CD14-positive monocyte (primary cell): Measurements from ENCODE around the gene AKAP12. TPM values are rescaled to one million over a fixed set of nuclear protein-coding genes. Genes with fewer than 3 reads are reported as not detected.

ENCODE experiments used
- DNase-seq, 3 donors: peaks; one replicate each; pipeline ENCODE4 v3.0.0-alpha.2; 2011 to 2022
- H2AFZ ChIP-seq: 2 replicates; pipeline ENCODE4 v1.6.0; 2012; ENCODE audit warnings: mild to moderate bottlenecking, low read depth, low read length, inconsistent platforms; ENCODE audit not compliant: insufficient read depth, poor library complexity, severe bottlenecking
- H3K27ac ChIP-seq, 2 donors: 1 replicate in 1 of 2; 2 replicates in 1 of 2; pipeline ENCODE4 v1.5.1; 2012 to 2013; ENCODE audit warnings: low read length in 2 of 2, control low read depth in 1 of 2, inconsistent platforms in 1 of 2, low read depth in 1 of 2, mild to moderate bottlenecking in 1 of 2
- H3K27me3 ChIP-seq, 2 donors: one replicate each; pipeline versions ENCODE4 v1.6.0 to v1.6.1; 2011 to 2013; ENCODE audit warnings: low read length in 2 of 2; ENCODE audit not compliant: control insufficient read depth in 2 of 2, insufficient read depth in 2 of 2
- H3K36me3 ChIP-seq, 2 donors: replicated peaks in 1 of 2; 1 replicate in 1 of 2; 2 replicates in 1 of 2; pipeline versions ENCODE4 v1.5.1 to v1.6.1; 2012 to 2013; ENCODE audit warnings: low read length in 2 of 2, control low read depth in 1 of 2, inconsistent platforms in 1 of 2, mild to moderate bottlenecking in 1 of 2; ENCODE audit not compliant: insufficient read depth in 2 of 2, control insufficient read depth in 1 of 2
- H3K4me1 ChIP-seq, 2 donors: 1 replicate in 1 of 2; 2 replicates in 1 of 2; pipeline versions ENCODE4 v1.5.1 to v1.6.1; 2012 to 2013; ENCODE audit warnings: low read length in 2 of 2, control low read depth in 1 of 2, inconsistent platforms in 1 of 2, mild to moderate bottlenecking in 1 of 2, moderate library complexity in 1 of 2; ENCODE audit not compliant: insufficient read depth in 2 of 2, control insufficient read depth in 1 of 2
- H3K4me2 ChIP-seq: replicated peaks from 2 replicates; pipeline ENCODE3; 2012; ENCODE audit warnings: low read length, moderate library complexity, mild to moderate bottlenecking; ENCODE audit not compliant: poor library complexity, severe bottlenecking; ENCODE audit errors: extremely low read depth
- H3K4me3 ChIP-seq, 3 experiments: fragments of 200-600 bp in 1 of 3; sonication (generic) in 1 of 3; replicated peaks in 1 of 3; 1 replicate in 2 of 3; 2 replicates in 1 of 3; pipeline ENCODE4 v1.5.1; 2011 to 2013; ENCODE audit warnings: low read length in 3 of 3, mild to moderate bottlenecking in 3 of 3, control low read depth in 2 of 3, low read depth in 2 of 3, inconsistent platforms in 1 of 3, moderate library complexity in 1 of 3
- H3K79me2 ChIP-seq: 2 replicates; pipeline ENCODE4 v1.6.0; 2012; ENCODE audit warnings: mild to moderate bottlenecking, control low read depth, inconsistent platforms, low read length, moderate library complexity; ENCODE audit not compliant: insufficient read depth
- H3K9ac ChIP-seq: 2 replicates; pipeline ENCODE4 v1.6.0; 2017; ENCODE audit warnings: low read length, mild to moderate bottlenecking; ENCODE audit not compliant: insufficient read depth, poor library complexity, severe bottlenecking
- H3K9me3 ChIP-seq, 2 donors: replicated peaks in 1 of 2; 1 replicate in 1 of 2; 2 replicates in 1 of 2; pipeline versions ENCODE4 v1.5.1 to v1.6.1; 2012 to 2013; ENCODE audit warnings: low read length in 2 of 2, control low read depth in 1 of 2; ENCODE audit not compliant: control insufficient read depth in 1 of 2, insufficient read depth in 1 of 2
- H4K20me1 ChIP-seq: 2 replicates; pipeline ENCODE4 v1.6.0; 2012; ENCODE audit warnings: mild to moderate bottlenecking, low read length, control low read depth, moderate library complexity; ENCODE audit not compliant: insufficient read depth
- H3K27ac Mint-ChIP-seq, 7 donors: one replicate each; pipeline ENCODE4 v1.8.0; 2020; ENCODE audit warnings: mild to moderate bottlenecking in 7 of 7, mixed read lengths in 7 of 7, moderate library complexity in 6 of 7, inconsistent platforms in 2 of 7
- H3K27me3 Mint-ChIP-seq, 3 donors: one replicate each; pipeline ENCODE4 v1.8.0; 2021 to 2022; ENCODE audit warnings: low read depth in 3 of 3, mild to moderate bottlenecking in 3 of 3, mixed read lengths in 3 of 3, moderate library complexity in 3 of 3, inconsistent platforms in 1 of 3
- H3K36me3 Mint-ChIP-seq, 2 donors: one replicate each; pipeline ENCODE4 v1.8.0; 2020; ENCODE audit warnings: mixed read lengths in 2 of 2, inconsistent platforms in 1 of 2, mild to moderate bottlenecking in 1 of 2
- H3K4me1 Mint-ChIP-seq: one replicate; pipeline ENCODE4 v1.8.0; 2020; ENCODE audit warnings: mild to moderate bottlenecking, mixed read lengths
- H3K4me3 Mint-ChIP-seq, 2 donors: one replicate each; pipeline ENCODE4 v1.8.0; 2020; ENCODE audit warnings: mild to moderate bottlenecking in 2 of 2, mixed read lengths in 2 of 2, moderate library complexity in 1 of 2
- H3K9me3 Mint-ChIP-seq, 7 donors: one replicate each; pipeline ENCODE4 v1.8.0; 2020 to 2022; ENCODE audit warnings: mixed read lengths in 7 of 7, mild to moderate bottlenecking in 6 of 7, moderate library complexity in 6 of 7, inconsistent platforms in 2 of 7
- WGBS: methylation state at CpG from one replicate; pipeline ENCODE4 v1.1.5; 2013; ENCODE audit warnings: missing lambda C conversion rate; ENCODE audit not compliant: insufficient coverage; 5-methylcytosine and 5-hydroxymethylcytosine counted together
- intact Hi-C, 2 donors: fragments of 100-400 bp; cut with micrococcal nuclease; formaldehyde crosslinking; loops; one replicate each; pipeline versions ENCODE4 v1.15.0 to v1.15.1; 2023
- polyA plus RNA-seq, 3 donors: library from polyadenylated mRNA; depleted of rRNA in 1 of 3; unstranded in 2 of 3; stranded (reverse) in 1 of 3; fragments of 300-500 nt in 2 of 3; fragments of >200 nt in 1 of 3; fragmentation: Illumina TruSeq in 2 of 3; gene quantifications; 1 replicate in 2 of 3; 2 replicates in 1 of 3; pipeline ENCODE4 v1.2.3, GENCODE V29; 2012 to 2021
- TF ChIP-seq, protein P1 (sequence below): fragments of 200-600 bp; IDR thresholded peaks from one replicate; pipeline ENCODE4 v1.8.0; 2022; ENCODE audit warnings: antibody characterized with exemption, mild to moderate bottlenecking

AKAP12 gene
- polyA plus RNA-seq, 3 donors: 0.01 TPM; not detected in 2

DNA sequence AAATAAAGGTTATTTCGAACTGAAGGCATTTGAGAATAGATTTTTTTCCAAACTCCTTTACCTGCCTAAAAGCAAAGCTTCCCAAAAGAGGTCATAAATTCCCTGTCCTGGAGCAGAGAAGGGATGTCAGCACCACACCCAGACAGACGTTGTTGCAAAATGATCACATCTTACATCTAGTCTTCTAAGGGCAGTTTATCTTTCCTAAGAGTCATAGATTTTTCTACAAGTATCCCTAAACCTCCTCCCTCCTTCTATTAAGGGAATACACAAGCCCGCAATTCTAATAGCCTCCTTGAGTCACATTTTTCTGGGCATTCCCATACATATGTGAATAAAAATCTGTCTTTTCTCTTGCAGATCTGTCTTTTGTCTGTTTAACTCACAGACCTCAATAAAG lies 20.6 kb upstream of the AKAP12 start:
- H3K4me3 ChIP-seq: no peak overlapping the region
- H3K27me3 Mint-ChIP-seq: peaks cover 1 to 6% (median 5%) of the 10 kb centered on the region in 3 donors
- no peaks in the 10 kb centered on the region for H3K4me1 ChIP-seq
- no peak overlapping the region for H3K27ac Mint-ChIP-seq
- H3K27me3 ChIP-seq: no peaks in the 10 kb centered on the region
- no peak for DNase-seq
- H2AFZ ChIP-seq: no peak overlapping the region
- H3K9me3 ChIP-seq: no peaks in the 10 kb centered on the region
- no peak overlapping the region for H3K27ac ChIP-seq
- H3K9me3 Mint-ChIP-seq: peaks cover 0 to 3% (median 0%) of the 10 kb centered on the region in 7 donors
- H3K79me2 ChIP-seq: no peaks in the 10 kb centered on the region
- H3K36me3 Mint-ChIP-seq: no peaks in the 10 kb centered on the region
- H4K20me1 ChIP-seq: no peaks in the 10 kb centered on the region
- H3K4me3 Mint-ChIP-seq: no peak overlapping the region
- no peaks in the 10 kb centered on the region for H3K4me1 Mint-ChIP-seq
- H3K4me2 ChIP-seq: no peak overlapping the region
- no CpG with 5 or more reads among the region's 3 CpGs for WGBS
- no peak overlapping the region for H3K9ac ChIP-seq
- no peaks in the 10 kb centered on the region for H3K36me3 ChIP-seq
- TF ChIP-seq, protein P1, sequence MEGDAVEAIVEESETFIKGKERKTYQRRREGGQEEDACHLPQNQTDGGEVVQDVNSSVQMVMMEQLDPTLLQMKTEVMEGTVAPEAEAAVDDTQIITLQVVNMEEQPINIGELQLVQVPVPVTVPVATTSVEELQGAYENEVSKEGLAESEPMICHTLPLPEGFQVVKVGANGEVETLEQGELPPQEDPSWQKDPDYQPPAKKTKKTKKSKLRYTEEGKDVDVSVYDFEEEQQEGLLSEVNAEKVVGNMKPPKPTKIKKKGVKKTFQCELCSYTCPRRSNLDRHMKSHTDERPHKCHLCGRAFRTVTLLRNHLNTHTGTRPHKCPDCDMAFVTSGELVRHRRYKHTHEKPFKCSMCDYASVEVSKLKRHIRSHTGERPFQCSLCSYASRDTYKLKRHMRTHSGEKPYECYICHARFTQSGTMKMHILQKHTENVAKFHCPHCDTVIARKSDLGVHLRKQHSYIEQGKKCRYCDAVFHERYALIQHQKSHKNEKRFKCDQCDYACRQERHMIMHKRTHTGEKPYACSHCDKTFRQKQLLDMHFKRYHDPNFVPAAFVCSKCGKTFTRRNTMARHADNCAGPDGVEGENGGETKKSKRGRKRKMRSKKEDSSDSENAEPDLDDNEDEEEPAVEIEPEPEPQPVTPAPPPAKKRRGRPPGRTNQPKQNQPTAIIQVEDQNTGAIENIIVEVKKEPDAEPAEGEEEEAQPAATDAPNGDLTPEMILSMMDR: no peak
- intact Hi-C loops: no loop called here

DNA sequence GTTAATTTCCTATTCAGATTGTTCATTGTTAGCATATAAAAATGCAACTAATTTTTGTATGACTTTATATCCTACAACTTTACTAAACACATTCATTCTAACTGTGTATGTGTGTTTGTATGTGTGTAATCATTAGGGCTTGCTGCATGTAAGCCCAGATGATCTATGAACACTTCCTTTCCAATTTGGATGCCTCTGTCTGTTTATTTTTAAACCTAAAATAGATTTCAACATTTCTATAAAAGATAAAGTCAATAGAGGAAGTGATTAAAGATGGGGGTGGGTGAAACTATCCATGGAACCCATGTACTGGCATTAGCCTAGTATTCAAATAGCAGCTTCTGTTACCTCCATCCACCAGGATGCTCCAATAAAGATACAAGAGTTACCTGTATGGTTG lies 15.7 kb upstream of the AKAP12 start:
- Mint-ChIP-seq H3K36me3 (no peaks in the 10 kb centered on the region), H3K27ac (no peak overlapping the region), H3K27me3 (peaks cover 0 to 5% (median 1%) of the 10 kb centered on the region in 3 donors), H3K4me1 (no peaks in the 10 kb centered on the region), H3K4me3 (no peak overlapping the region), H3K9me3 (peaks cover 0 to 6% (median 0%) of the 10 kb centered on the region in 7 donors)
- Histone ChIP-seq H3K9ac (no peak overlapping the region), H3K36me3 (no peaks in the 10 kb centered on the region), H3K79me2 (no peaks in the 10 kb centered on the region), H4K20me1 (no peaks in the 10 kb centered on the region), H3K9me3 (no peaks in the 10 kb centered on the region), H3K27me3 (no peaks in the 10 kb centered on the region), H2AFZ (no peak overlapping the region), H3K27ac (no peak overlapping the region), H3K4me1 (no peaks in the 10 kb centered on the region), H3K4me2 (no peak overlapping the region), H3K4me3 (no peak overlapping the region)
- intact Hi-C loops: no loop called here
- TF ChIP-seq, protein P1: no peak
- DNase-seq: no peak
